Measurements from ENCODE around the gene IL15. TPM values are rescaled to one million over a fixed set of nuclear protein-coding genes. Genes with fewer than 3 reads are reported as not detected.
"Not testable (repeated sequence)": the region's sequence is repeated elsewhere in the genome, so short reads cannot be mapped to it uniquely, and the experiment has no call there.

The IL15 gene
- total RNA-seq, 1 experiment from 2014 or later = 2.6 TPM

- H3K4me3 Mint-ChIP-seq = no peak overlapping the region
- CTCF ChIA-PET = no interaction called here
- POLR2A ChIA-PET = no interaction called here
Observed at GRCh38 chr4:141614878-141615586, 21.4 kb upstream of the IL15 start.

GRCh38 chr4:141615587-141615918 lies 20.8 kb upstream of the IL15 start:
- H3K27ac Mint-ChIP-seq; DNase-seq (ENCODE audit: low spot score); H3K4me1 Mint-ChIP-seq; H3K27me3 Mint-ChIP-seq (ENCODE audit: low read depth); ATAC-seq; CTCF ChIA-PET; H3K4me3 Mint-ChIP-seq; POLR2A ChIA-PET; H3K36me3 Mint-ChIP-seq: not testable (repeated sequence)
- H3K9me3 Mint-ChIP-seq = peaks cover 13% of the 10 kb centered on the region

More at GRCh38 chr4:141614878-141615586, 21.4 kb upstream of the IL15 start:
- TF ChIP-seq CTCF (IDR thresholded peaks at IDR 0.05) (no peak), ZNF512 (CRISPR knock-in tag; IDR thresholded peaks at IDR 0.05; ENCODE audit: borderline replicate concordance) (no peak), USF2 (CRISPR knock-in tag; IDR thresholded peaks at IDR 0.05) (no peak), ESRRA (CRISPR knock-in tag; IDR thresholded peaks at IDR 0.05; ENCODE audit: borderline replicate concordance) (no peak), GTF2I (CRISPR knock-in tag; conservative IDR thresholded peaks at IDR 0.05) (no peak), NFE2L1 (CRISPR knock-in tag; IDR thresholded peaks at IDR 0.05) (no peak), ZNF532 (CRISPR knock-in tag; IDR thresholded peaks at IDR 0.05; ENCODE audit: borderline replicate concordance) (no peak), ZNF425 (CRISPR knock-in tag; conservative IDR thresholded peaks at IDR 0.05) (no peak), JAZF1 (CRISPR knock-in tag; IDR thresholded peaks at IDR 0.05) (no peak)
- H3K36me3 Mint-ChIP-seq = peaks cover 7% of the 10 kb centered on the region; the same call in 1 of the 2 replicates
- peaks cover 3% of the 10 kb centered on the region for H3K4me1 Mint-ChIP-seq
- ATAC-seq = no peak
- H3K27me3 Mint-ChIP-seq (ENCODE audit: low read depth) = no peaks in the 10 kb centered on the region
- H3K9me3 Mint-ChIP-seq = peaks cover 13% of the 10 kb centered on the region
- DNase-seq (ENCODE audit: low spot score) = no peak
- H3K27ac Mint-ChIP-seq = no peak overlapping the region

GRCh38 chr4:141620715-141621114 lies 15.7 kb upstream of the IL15 start:
- no peak for DNase-seq (ENCODE audit: low spot score)
- Mint-ChIP-seq H3K27me3 (ENCODE audit: low read depth) (0 out of 2 replicates have a peak, but pooled peaks cover 2% of the 10 kb centered on the region), H3K36me3 (peaks cover 5% of the 10 kb centered on the region; the same call in 1 of the 2 replicates), H3K9me3 (peaks cover 11% of the 10 kb centered on the region), H3K4me1 (peaks cover 47% of the 10 kb centered on the region), H3K27ac (no peak overlapping the region), H3K4me3 (no peak overlapping the region)
- no peak for ATAC-seq
- ChIA-PET CTCF (interaction anchor here (0.6 to 1.1 kb wide), 2 partner anchors 14 to 82 kb away, joined by 3 read pairs; no protein-coding TSS in a partner anchor), POLR2A (no interaction called here)
- TF ChIP-seq ZNF532 (CRISPR knock-in tag; IDR thresholded peaks at IDR 0.05; ENCODE audit: borderline replicate concordance) = no peak
- TF ChIP-seq ZSCAN18 (CRISPR knock-in tag; IDR thresholded peaks at IDR 0.05) = no peak
- no peak for TF ChIP-seq GTF2I (CRISPR knock-in tag; conservative IDR thresholded peaks at IDR 0.05)
